ENCODE measurements around the gene BMPR1B. TPM values are rescaled to one million over a fixed set of nuclear protein-coding genes. Genes with fewer than 3 reads are reported as not detected.
A peak's percentile ranks its signal among the peaks of the same experiment; 100 is the strongest.

Gene BMPR1B
- 11.5 and 14.5 TPM in 2 replicates for total RNA-seq (2014; rRNA removed)
- 1.5 TPM for polyA plus RNA-seq (2012)

- peak; percentile 83 for DNase-seq (ENCODE audit: low read depth)
These were observed at the start of gene BMPR1B for GRCh38 chr4:94757192-94758140. Gene BMPR1B (plus strand): TSS chr4:94757955. CDS start chr4:95104425, 346,470 bp downstream.

- no peak for DNase-seq (ENCODE audit: low read depth)
These were observed 46.1 kb upstream of the BMPR1B start for GRCh38 chr4:94711635-94712034.

GRCh38 chr4:94714365-94715160, 43.2 kb upstream of the BMPR1B start:
- DNase-seq (ENCODE audit: low read depth), result peak; percentile 75

- DNase-seq (ENCODE audit: low read depth), result no peak
These were observed 42.0 kb upstream of the BMPR1B start for GRCh38 chr4:94715726-94716125.

- no peak for DNase-seq (ENCODE audit: low read depth)
These were observed 36.4 kb upstream of the BMPR1B start for GRCh38 chr4:94721310-94721709.

- DNase-seq (ENCODE audit: low read depth), result no peak
These were observed 35.5 kb upstream of the BMPR1B start for GRCh38 chr4:94722270-94722669.

- DNase-seq (ENCODE audit: low read depth), result peak; percentile 24
These were observed 35.0 kb upstream of the BMPR1B start for GRCh38 chr4:94722748-94723147.

GRCh38 chr4:94724016-94724790, 33.6 kb upstream of the BMPR1B start:
- DNase-seq (ENCODE audit: low read depth), result no peak

GRCh38 chr4:94726524-94727123, 31.1 kb upstream of the BMPR1B start:
- no peak for DNase-seq (ENCODE audit: low read depth)

- DNase-seq (ENCODE audit: low read depth), result no peak
These were observed 29.5 kb upstream of the BMPR1B start for GRCh38 chr4:94728056-94728766.

- no peak for DNase-seq (ENCODE audit: low read depth)
These were observed 25.4 kb upstream of the BMPR1B start for GRCh38 chr4:94732358-94732698.

- DNase-seq (ENCODE audit: low read depth), result no peak
These were observed 18.0 kb upstream of the BMPR1B start for GRCh38 chr4:94739741-94740140.

GRCh38 chr4:94741304-94741703, 16.5 kb upstream of the BMPR1B start:
- DNase-seq (ENCODE audit: low read depth), result no peak

- no peak for DNase-seq (ENCODE audit: low read depth)
These were observed 13.9 kb upstream of the BMPR1B start for GRCh38 chr4:94743838-94744237.

- no peak for DNase-seq (ENCODE audit: low read depth)
These were observed 12.9 kb upstream of the BMPR1B start for GRCh38 chr4:94744850-94745249.

GRCh38 chr4:94746746-94747145, 11.0 kb upstream of the BMPR1B start:
- DNase-seq (ENCODE audit: low read depth), result no peak

- DNase-seq (ENCODE audit: low read depth), result peak; percentile 42
These were observed 465 bp downstream of the BMPR1B start for GRCh38 chr4:94758141-94758699.

- no peak for DNase-seq (ENCODE audit: low read depth)
These were observed 1.1 kb downstream of the BMPR1B start for GRCh38 chr4:94758700-94759399.

GRCh38 chr4:94759767-94760211, 2.0 kb downstream of the BMPR1B start:
- DNase-seq (ENCODE audit: low read depth), result no peak

GRCh38 chr4:94762326-94762725, 4.6 kb downstream of the BMPR1B start:
- DNase-seq (ENCODE audit: low read depth), result no peak

All from LHCN-M2 (cell line).